OCI-LY3 (cell line): Measurements from ENCODE around the gene IQCE.

Experiments
- EZH2phosphoT487 ChIP-seq: fragments of 200-600 bp; shearing (Covaris generic); IDR thresholded peaks from 2 replicates; pipeline ENCODE4 v1.6.1; 2018; ENCODE audit warnings: antibody characterized with exemption, mixed run types, low read depth
- TF ChIP-seq, protein P1 (sequence below): fragments of 200-600, 300-600 bp; sonication (generic); IDR thresholded peaks from 2 replicates; pipeline ENCODE4 v1.5.1; 2014; ENCODE audit warnings: antibody characterized with exemption, low read length, low read depth

DNA sequence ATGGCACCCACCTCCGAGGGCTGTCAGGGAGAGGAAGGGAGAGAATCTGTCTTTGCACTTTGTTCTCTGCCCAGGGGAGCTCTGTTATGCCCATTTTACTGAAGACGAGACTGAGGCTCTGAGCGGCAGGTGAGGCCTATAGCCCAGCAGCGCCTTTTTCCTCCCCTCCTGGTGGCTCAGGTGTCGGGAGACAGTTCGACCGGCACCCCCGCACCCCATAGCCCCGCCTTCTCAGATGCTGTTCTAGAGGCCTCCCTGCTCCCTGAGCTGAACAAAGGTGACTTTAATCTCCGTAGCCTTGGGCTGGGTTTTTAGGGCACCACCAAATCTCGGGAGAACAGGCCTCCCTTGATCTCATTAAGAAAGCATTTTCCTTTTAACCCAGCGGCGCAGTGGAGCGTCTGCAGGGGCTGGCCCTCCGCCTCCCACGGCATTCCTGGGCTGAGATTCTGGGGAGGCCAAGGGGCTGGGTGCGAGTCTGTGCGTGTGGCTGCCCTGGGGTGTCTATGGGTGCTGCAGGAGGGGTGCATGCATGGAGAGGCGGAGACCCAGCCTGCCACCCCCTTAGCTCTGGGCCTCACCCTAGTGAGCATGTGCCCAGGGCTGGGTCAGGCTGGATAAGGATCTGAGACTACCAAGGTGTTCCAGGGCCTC, 35.9 kb upstream of the IQCE start:
- TF ChIP-seq, protein P1, sequence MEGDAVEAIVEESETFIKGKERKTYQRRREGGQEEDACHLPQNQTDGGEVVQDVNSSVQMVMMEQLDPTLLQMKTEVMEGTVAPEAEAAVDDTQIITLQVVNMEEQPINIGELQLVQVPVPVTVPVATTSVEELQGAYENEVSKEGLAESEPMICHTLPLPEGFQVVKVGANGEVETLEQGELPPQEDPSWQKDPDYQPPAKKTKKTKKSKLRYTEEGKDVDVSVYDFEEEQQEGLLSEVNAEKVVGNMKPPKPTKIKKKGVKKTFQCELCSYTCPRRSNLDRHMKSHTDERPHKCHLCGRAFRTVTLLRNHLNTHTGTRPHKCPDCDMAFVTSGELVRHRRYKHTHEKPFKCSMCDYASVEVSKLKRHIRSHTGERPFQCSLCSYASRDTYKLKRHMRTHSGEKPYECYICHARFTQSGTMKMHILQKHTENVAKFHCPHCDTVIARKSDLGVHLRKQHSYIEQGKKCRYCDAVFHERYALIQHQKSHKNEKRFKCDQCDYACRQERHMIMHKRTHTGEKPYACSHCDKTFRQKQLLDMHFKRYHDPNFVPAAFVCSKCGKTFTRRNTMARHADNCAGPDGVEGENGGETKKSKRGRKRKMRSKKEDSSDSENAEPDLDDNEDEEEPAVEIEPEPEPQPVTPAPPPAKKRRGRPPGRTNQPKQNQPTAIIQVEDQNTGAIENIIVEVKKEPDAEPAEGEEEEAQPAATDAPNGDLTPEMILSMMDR = no peak
- no peak for TF ChIP-seq EZH2phosphoT487
